Mucosa of descending colon (tissue), 3 donors: Measurements from ENCODE around the gene COA1. TPM values are rescaled to one million over a fixed set of nuclear protein-coding genes. Genes with fewer than 3 reads are reported as not detected.
"Not testable (repeated sequence)": the region's sequence is repeated elsewhere in the genome, so short reads cannot be mapped to it uniquely, and the experiment has no call there.

Source experiments
- ATAC-seq: fragments of 200-7000 bp; cut with Tn5 transposase; one replicate; pipeline ENCODE4 v1.9.1; 2020; ENCODE audit warnings: mild to moderate bottlenecking, moderate library complexity
- DNase-seq, 3 donors: peaks; one replicate each; pipeline ENCODE4 v3.0.0-alpha.2; 2020
- H3K36me3 ChIP-seq: fragments of 200-600 bp; one replicate; pipeline ENCODE4 v1.8.0; 2021; ENCODE audit warnings: low read depth, mild to moderate bottlenecking
- H3K4me1 ChIP-seq: fragments of 200-600 bp; one replicate; pipeline ENCODE4 v1.8.0; 2021; ENCODE audit warnings: low read depth, mild to moderate bottlenecking
- H3K4me3 ChIP-seq: fragments of 200-600 bp; one replicate; pipeline ENCODE4 v1.8.0; 2021; ENCODE audit warnings: mild to moderate bottlenecking
- H3K9me3 ChIP-seq: fragments of 200-600 bp; one replicate; pipeline ENCODE4 v1.8.0; 2021; ENCODE audit warnings: mild to moderate bottlenecking
- CTCF ChIP-seq: fragments of 200-600 bp; IDR thresholded peaks from one replicate; pipeline ENCODE4 v1.8.0; 2022; ENCODE audit warnings: antibody characterized with exemption, mild to moderate bottlenecking
- intact Hi-C, 2 donors: fragments of 100-400 bp; cut with DNase I in 1 of 2; cut with micrococcal nuclease in 1 of 2; formaldehyde crosslinking; loops; one replicate each; pipeline versions ENCODE4 v1.11.0 to v1.11.1; 2022; cut with DNase I, micrococcal nuclease
- long read RNA-seq, 2 donors: library from polyadenylated mRNA; unstranded; transcript quantifications; one replicate each; pipeline ENCODE4 v2.0.0, GENCODE V29; 2019 to 2021
- total RNA-seq, 3 donors: library from RNA; stranded (reverse); fragmentation: NEBNext Ultra II Directional in 2 of 3; extraction: Animal tissue kit (Norgen Biotek cat#: 25700) in 2 of 3; gene quantifications; one replicate each; pipeline versions ENCODE4 v1.2.1 to v1.2.4, GENCODE V29; 2021 to 2023
- donor health status: DM: no; HTN: no; CAD: no; lungs with moderate emphysema.
- donor health status: DM: no; HTN: no; CAD: no.
- donor health status: DM: no; HTN: yes; CAD: no.

COA1 gene
- total RNA-seq, result 10 to 100 TPM; 35.1 to 42.1 (median 38.8) TPM
- long read RNA-seq, donor 1, partial matches to known transcripts, result 2 of 15 reads
- long read RNA-seq, donor 1, other reads (novel, unspliced or antisense), result 12 of 15 reads
- long read RNA-seq, donor 2, partial matches to known transcripts, result 2 of 12 reads
- long read RNA-seq, donor 2, other reads (novel, unspliced or antisense), result 7 of 12 reads

GRCh38 chr7:43729214-43729923 is at the start of gene COA1:
TSS of gene COA1 (minus strand) at chr7:43729523. CDS start at chr7:43648614, 80,909 bp downstream.
- no peak for TF ChIP-seq CTCF
- peak; percentile 88 to 91 (median 89) for DNase-seq
- H3K4me1 ChIP-seq, result no peaks in the 10 kb centered on the region
- H3K4me3 ChIP-seq, result peak within 1 kb of the TSS; percentile 64
- no peaks in the 10 kb centered on the region for H3K36me3 ChIP-seq
- H3K9me3 ChIP-seq, result no peaks in the 10 kb centered on the region
- intact Hi-C loops, result loop anchor here (10.0 kb wide), 1 partner anchor 105 kb away; no protein-coding TSS in a partner anchor
- peak; percentile 100 for ATAC-seq

GRCh38 chr7:43778293-43779044 is 49.1 kb upstream of the COA1 start:
- H3K4me1 ChIP-seq, H3K36me3 ChIP-seq, intact Hi-C loops, ATAC-seq, H3K9me3 ChIP-seq, H3K4me3 ChIP-seq: not testable (repeated sequence)
- peak in 1 of 3 donors; percentile 62 for DNase-seq

- H3K9me3 ChIP-seq, ATAC-seq, DNase-seq, H3K4me3 ChIP-seq, H3K4me1 ChIP-seq, intact Hi-C loops, H3K36me3 ChIP-seq: not testable (repeated sequence)
These were observed 45.9 kb upstream of the COA1 start for GRCh38 chr7:43775255-43775654.

GRCh38 chr7:43773268-43773667 is 43.9 kb upstream of the COA1 start:
- DNase-seq, H3K4me3 ChIP-seq, H3K4me1 ChIP-seq, intact Hi-C loops, H3K9me3 ChIP-seq, ATAC-seq, H3K36me3 ChIP-seq: not testable (repeated sequence)

GRCh38 chr7:43771573-43771972 is 42.2 kb upstream of the COA1 start:
- intact Hi-C loops, result no loop called here
- DNase-seq, result no peak
- H3K4me1 ChIP-seq, result no peaks in the 10 kb centered on the region
- no peak for TF ChIP-seq CTCF
- no peak for ATAC-seq
- no peaks in the 10 kb centered on the region for H3K36me3 ChIP-seq
- H3K4me3 ChIP-seq, result no peak overlapping the region
- no peaks in the 10 kb centered on the region for H3K9me3 ChIP-seq

GRCh38 chr7:43771128-43771527 is 41.8 kb upstream of the COA1 start:
- Histone ChIP-seq H3K4me3 (no peak overlapping the region), H3K4me1 (no peaks in the 10 kb centered on the region), H3K36me3 (no peaks in the 10 kb centered on the region), H3K9me3 (no peaks in the 10 kb centered on the region)
- intact Hi-C loops, result no loop called here
- DNase-seq, result no peak
- no peak for TF ChIP-seq CTCF
- ATAC-seq, result no peak
